CD8-positive, alpha-beta memory T cell (primary cell): Measurements from ENCODE around the gene SCN3A. TPM values are rescaled to one million over a fixed set of nuclear protein-coding genes. Genes with fewer than 3 reads are reported as not detected.

ENCODE experiments used
- CTCF ChIA-PET: fragments of 350-600 bp; sonication (Branson Sonifier 250); formaldehyde crosslinking; loops from one replicate; lab custom pipeline; 2021; ENCODE audit warnings: antibody characterized with exemption; lab: Charles Lee
- POLR2A ChIA-PET: fragments of 350-600 bp; sonication (Branson Sonifier 250); formaldehyde crosslinking; loops from one replicate; lab custom pipeline; 2021; ENCODE audit warnings: antibody characterized with exemption; lab: Charles Lee
- DNase-seq, 5 donors: peaks; one replicate each; pipeline versions ENCODE4 v3.0.0 to v3.0.0-alpha.2; 2020 to 2022; ENCODE audit warnings: mixed read lengths in 1 of 5
- H3K27ac ChIP-seq: one replicate; pipeline ENCODE4 v1.7.0; 2013; ENCODE audit warnings: low read depth, mild to moderate bottlenecking, low read length, moderate library complexity
- H3K27me3 ChIP-seq: 2 replicates; pipeline ENCODE4 v1.7.0; 2013; ENCODE audit warnings: low read length, mild to moderate bottlenecking; ENCODE audit not compliant: insufficient read depth, poor library complexity, severe bottlenecking
- H3K36me3 ChIP-seq: 2 replicates; pipeline ENCODE4 v1.7.0; 2013; ENCODE audit warnings: mild to moderate bottlenecking, low read length, moderate library complexity; ENCODE audit not compliant: insufficient read depth
- H3K4me1 ChIP-seq: 2 replicates; pipeline ENCODE4 v1.7.0; 2013; ENCODE audit warnings: mild to moderate bottlenecking, low read length, moderate library complexity; ENCODE audit not compliant: insufficient read depth
- H3K4me3 ChIP-seq: 2 replicates; pipeline ENCODE4 v1.7.0; 2013; ENCODE audit warnings: mild to moderate bottlenecking, low read length
- H3K9me3 ChIP-seq: 2 replicates; pipeline ENCODE4 v1.7.0; 2013; ENCODE audit warnings: mild to moderate bottlenecking, low read length
- H3K27ac Mint-ChIP-seq, 8 donors: one replicate each; pipeline ENCODE4 v1.8.0; 2020 to 2021; ENCODE audit warnings: mixed read lengths in 8 of 8, mild to moderate bottlenecking in 6 of 8, inconsistent platforms in 3 of 8, moderate library complexity in 3 of 8
- H3K27me3 Mint-ChIP-seq, 2 donors: one replicate each; pipeline ENCODE4 v1.8.0; 2020 to 2021; ENCODE audit warnings: mixed read lengths in 2 of 2, mild to moderate bottlenecking in 1 of 2, moderate library complexity in 1 of 2
- H3K36me3 Mint-ChIP-seq, 3 donors: one replicate each; pipeline ENCODE4 v1.8.0; 2020 to 2021; ENCODE audit warnings: mixed read lengths in 3 of 3, inconsistent platforms in 1 of 3, mild to moderate bottlenecking in 1 of 3
- H3K4me1 Mint-ChIP-seq, 3 donors: one replicate each; pipeline ENCODE4 v1.8.0; 2020 to 2021; ENCODE audit warnings: mixed read lengths in 3 of 3, inconsistent platforms in 1 of 3, mild to moderate bottlenecking in 1 of 3
- H3K4me3 Mint-ChIP-seq, 7 donors: one replicate each; pipeline ENCODE4 v1.8.0; 2020 to 2021; ENCODE audit warnings: mixed read lengths in 7 of 7, mild to moderate bottlenecking in 6 of 7, moderate library complexity in 4 of 7, inconsistent platforms in 2 of 7
- H3K9me3 Mint-ChIP-seq, 5 donors: one replicate each; pipeline ENCODE4 v1.8.0; 2020 to 2022; ENCODE audit warnings: mixed read lengths in 5 of 5, mild to moderate bottlenecking in 3 of 5, moderate library complexity in 2 of 5, inconsistent platforms in 1 of 5
- polyA plus RNA-seq: library from polyadenylated mRNA; unstranded; fragments of 300-500 nt; fragmentation: Illumina TruSeq; gene quantifications from one replicate; pipeline ENCODE4 v1.2.3, GENCODE V29; 2021
- total RNA-seq, 2 experiments: library from RNA; stranded (reverse); gene quantifications; one replicate each; pipeline ENCODE4 v1.2.3, GENCODE V29; 2021

SCN3A gene
- total RNA-seq (not detected), polyA plus RNA-seq (not detected)

DNA sequence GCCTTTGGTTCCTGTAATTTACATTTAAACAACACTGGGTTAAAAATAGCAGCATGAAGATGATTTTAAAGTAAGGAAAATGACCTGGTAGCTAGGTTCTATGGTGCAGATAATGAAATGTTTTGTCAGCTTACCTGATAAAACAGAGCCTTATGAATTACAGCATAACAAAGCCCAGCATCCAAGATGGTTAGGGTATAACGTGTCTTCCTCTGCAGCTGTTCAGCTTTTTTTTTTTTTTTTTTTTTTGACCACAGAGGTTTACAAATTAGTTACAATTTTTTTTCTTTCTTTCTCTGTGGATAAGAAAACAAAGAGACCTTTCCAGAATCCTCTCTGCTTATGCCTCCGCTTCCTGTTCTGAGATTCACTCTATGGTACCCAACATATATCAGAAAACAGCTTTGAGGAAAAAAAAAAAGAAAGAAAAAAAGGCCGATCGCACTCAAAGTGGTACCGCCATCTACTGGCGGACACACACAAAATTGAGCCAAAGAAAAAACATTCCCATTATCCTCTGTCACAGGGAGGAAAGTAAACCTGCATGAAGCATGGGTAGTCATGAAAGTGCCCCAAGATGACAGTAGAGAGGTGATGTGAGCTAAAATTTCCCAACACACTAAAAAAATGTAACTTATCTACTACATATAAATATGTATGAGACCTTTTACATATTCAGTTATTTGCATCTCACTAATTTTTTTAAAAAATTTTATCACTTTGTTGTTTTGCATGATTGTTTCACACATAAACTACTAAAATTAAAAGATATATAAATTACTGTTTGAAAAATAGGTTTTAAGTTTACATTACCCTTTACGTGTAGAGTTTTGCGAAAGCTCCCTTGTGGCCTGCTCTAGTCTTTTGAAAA lies at the start of gene SCN3A:
TSS of gene SCN3A (minus strand) at position 362 of the 871 bp plus-strand sequence. CDS start 27,656 bp downstream, outside the sequence.
- Histone ChIP-seq H3K4me1 (no peaks in the 10 kb centered on the region), H3K27me3 (no peaks in the 10 kb centered on the region), H3K27ac (no peak within 1 kb of the TSS), H3K4me3 (no peak within 1 kb of the TSS), H3K9me3 (no peaks in the 10 kb centered on the region), H3K36me3 (no peaks in the 10 kb centered on the region)
- Mint-ChIP-seq H3K4me1 (peaks cover 0 to 4% (median 2%) of the 10 kb centered on the region in 3 donors), H3K9me3 (no peaks in the 10 kb centered on the region), H3K36me3 (no peaks in the 10 kb centered on the region), H3K27ac (no peak within 1 kb of the TSS), H3K4me3 (no peak within 1 kb of the TSS), H3K27me3 (peaks cover 0 to 2% of the 10 kb centered on the region in 2 donors)
- ChIA-PET POLR2A (no interaction called here), CTCF (no interaction called here)
- DNase-seq, result no peak

DNA sequence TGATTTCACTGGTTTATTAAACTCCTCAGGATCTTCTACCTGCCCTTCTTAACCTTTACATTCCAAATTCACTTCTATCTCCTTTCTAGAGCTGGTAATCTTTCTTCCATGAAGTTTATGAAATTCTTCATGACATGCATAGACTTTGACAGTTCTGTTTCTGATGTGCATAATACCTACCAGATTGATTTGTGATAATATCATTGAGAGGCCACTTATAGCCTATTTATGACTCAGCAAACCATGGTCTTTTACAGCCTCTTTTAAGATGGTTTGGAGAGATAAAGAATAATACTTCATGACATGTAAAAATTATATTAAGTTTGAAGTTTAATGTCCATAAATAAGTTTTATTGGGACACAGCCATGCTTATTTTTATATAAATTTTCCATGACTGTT lies 49.3 kb upstream of the SCN3A start:
- H3K36me3 Mint-ChIP-seq, result no peaks in the 10 kb centered on the region
- DNase-seq, result no peak

DNA sequence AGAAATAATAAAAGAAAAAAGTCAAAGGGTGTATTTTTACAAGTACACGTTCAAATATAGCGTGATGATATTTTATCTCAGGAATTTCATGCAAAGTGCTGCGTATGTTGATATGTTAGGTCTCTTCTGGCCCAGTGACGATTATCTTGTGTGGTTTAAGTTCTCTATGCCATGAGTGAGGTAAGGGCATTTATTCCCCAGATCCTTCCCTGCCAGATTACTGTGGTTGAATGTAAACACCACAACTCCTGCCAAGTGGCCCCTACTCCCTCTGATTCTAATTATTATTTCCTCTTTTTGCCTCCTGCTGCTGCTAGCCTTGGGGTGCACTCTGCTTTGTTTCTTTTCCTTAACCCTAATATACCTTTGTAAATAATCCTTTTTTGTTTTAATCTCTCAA lies 47.5 kb upstream of the SCN3A start:
- Mint-ChIP-seq H3K27me3 (peaks cover 1 to 5% of the 10 kb centered on the region in 2 donors), H3K27ac (no peak overlapping the region), H3K4me3 (no peak overlapping the region), H3K4me1 (no peaks in the 10 kb centered on the region), H3K9me3 (no peaks in the 10 kb centered on the region), H3K36me3 (no peaks in the 10 kb centered on the region)
- ChIA-PET CTCF (no interaction called here), POLR2A (no interaction called here)
- Histone ChIP-seq H3K4me3 (no peak overlapping the region), H3K9me3 (no peaks in the 10 kb centered on the region), H3K27me3 (no peaks in the 10 kb centered on the region), H3K4me1 (no peaks in the 10 kb centered on the region), H3K27ac (no peak overlapping the region), H3K36me3 (no peaks in the 10 kb centered on the region)
- DNase-seq, result no peak

More for the DNA sequence above, 49.3 kb upstream of the SCN3A start:
- peaks cover 0 to 2% (median 0%) of the 10 kb centered on the region in 5 donors for H3K9me3 Mint-ChIP-seq
- Histone ChIP-seq H3K4me1 (no peaks in the 10 kb centered on the region), H3K9me3 (no peaks in the 10 kb centered on the region), H3K27me3 (no peaks in the 10 kb centered on the region), H3K4me3 (no peak overlapping the region), H3K36me3 (no peaks in the 10 kb centered on the region), H3K27ac (no peak overlapping the region)
- no peaks in the 10 kb centered on the region for H3K4me1 Mint-ChIP-seq
- POLR2A ChIA-PET, result no interaction called here
- no peak overlapping the region for H3K4me3 Mint-ChIP-seq
- CTCF ChIA-PET, result no interaction called here
- no peak overlapping the region for H3K27ac Mint-ChIP-seq
- peaks cover 1 to 5% of the 10 kb centered on the region in 2 donors for H3K27me3 Mint-ChIP-seq

DNA sequence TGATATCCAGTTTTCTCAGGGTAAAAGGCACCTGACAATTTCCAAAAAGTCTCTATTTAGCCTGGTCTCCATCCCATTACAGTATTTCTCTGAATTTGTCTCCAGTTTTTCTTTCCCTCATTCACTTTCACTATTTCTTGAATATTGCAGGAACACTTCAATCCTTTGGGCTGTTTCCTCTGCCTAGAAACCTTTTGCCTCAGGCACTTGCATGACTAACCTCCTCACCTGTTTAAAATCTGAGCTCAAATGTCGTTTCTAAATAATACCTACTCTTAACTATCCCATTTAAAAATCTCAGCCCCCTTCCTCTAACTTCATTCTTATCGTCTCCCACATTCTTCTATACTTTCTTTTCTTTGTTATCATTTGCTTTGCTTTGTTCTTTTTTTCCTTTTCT lies 44.4 kb upstream of the SCN3A start:
- Histone ChIP-seq H3K27me3 (no peaks in the 10 kb centered on the region), H3K27ac (no peak overlapping the region), H3K4me1 (no peaks in the 10 kb centered on the region), H3K36me3 (no peaks in the 10 kb centered on the region), H3K9me3 (no peaks in the 10 kb centered on the region), H3K4me3 (no peak overlapping the region)
- H3K27ac Mint-ChIP-seq, result no peak overlapping the region
- no peak for DNase-seq
- no peak overlapping the region for H3K4me3 Mint-ChIP-seq
- ChIA-PET POLR2A (no interaction called here), CTCF (no interaction called here)
- no peaks in the 10 kb centered on the region for H3K9me3 Mint-ChIP-seq
- H3K27me3 Mint-ChIP-seq, result peaks cover 1 to 5% of the 10 kb centered on the region in 2 donors
- no peaks in the 10 kb centered on the region for H3K36me3 Mint-ChIP-seq
- H3K4me1 Mint-ChIP-seq, result no peaks in the 10 kb centered on the region

DNA sequence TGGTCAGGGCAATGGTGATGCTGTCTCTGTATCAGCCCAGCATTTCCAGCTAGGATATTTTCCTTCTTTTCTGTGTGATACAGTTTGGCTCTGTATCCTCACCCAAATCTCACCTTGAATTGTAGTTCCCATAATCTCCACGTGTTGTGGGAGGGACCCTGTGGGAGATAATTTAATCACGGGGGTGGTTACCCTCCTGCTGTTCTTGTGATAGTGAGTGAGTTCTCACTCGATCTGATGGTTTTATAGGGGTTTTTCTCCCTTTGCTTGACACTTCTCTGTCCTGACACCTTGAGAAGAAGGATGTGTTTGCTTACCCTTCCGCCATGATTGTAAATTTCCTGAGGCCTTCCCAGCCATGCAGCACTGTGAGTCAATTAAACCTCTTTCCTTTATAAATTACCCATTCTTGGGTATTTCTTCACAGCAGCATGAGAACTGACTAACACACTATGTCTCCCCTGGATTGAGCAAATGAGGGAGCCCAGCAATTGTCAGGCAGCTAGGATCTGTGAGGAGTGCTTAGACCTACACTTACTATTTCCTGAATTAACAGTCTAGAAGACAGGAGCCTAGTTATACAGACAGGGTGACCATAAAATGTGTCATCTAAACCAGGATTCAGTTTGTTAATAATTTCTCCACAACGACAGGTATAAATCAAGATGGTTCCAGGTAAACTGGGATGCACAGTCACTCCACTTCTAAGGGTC lies 41.4 kb upstream of the SCN3A start:
- no peaks in the 10 kb centered on the region for H3K9me3 Mint-ChIP-seq
- peak overlapping the region in 1 of 7 donors; percentile 27 for H3K4me3 Mint-ChIP-seq
- Histone ChIP-seq H3K4me3 (no peak overlapping the region), H3K27me3 (no peaks in the 10 kb centered on the region), H3K9me3 (no peaks in the 10 kb centered on the region), H3K4me1 (no peaks in the 10 kb centered on the region), H3K27ac (no peak overlapping the region), H3K36me3 (no peaks in the 10 kb centered on the region)
- H3K4me1 Mint-ChIP-seq, result no peaks in the 10 kb centered on the region
- no peak overlapping the region for H3K27ac Mint-ChIP-seq
- H3K27me3 Mint-ChIP-seq, result no peaks in the 10 kb centered on the region
- no peaks in the 10 kb centered on the region for H3K36me3 Mint-ChIP-seq
- ChIA-PET POLR2A (no interaction called here), CTCF (no interaction called here)
- no peak for DNase-seq

DNA sequence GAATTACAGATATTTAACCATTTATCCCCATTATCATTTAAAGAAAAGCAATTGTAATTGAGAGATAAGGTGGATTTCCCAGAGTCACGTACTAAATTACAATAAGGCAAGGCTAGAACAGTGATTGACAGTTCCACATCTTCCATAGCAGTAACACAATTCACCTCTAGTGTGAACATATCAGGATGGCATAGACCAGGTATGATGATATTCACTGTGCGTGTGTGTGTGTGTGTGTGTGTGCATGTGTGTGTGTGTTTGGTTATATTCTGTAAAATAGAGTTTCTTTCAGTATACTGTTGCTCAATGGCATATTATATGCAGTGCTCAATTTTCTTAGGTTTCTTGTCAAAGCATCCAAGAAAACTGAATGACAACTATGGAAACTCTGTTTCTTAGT lies 37.1 kb upstream of the SCN3A start:
- no peak for DNase-seq
- no peaks in the 10 kb centered on the region for H3K27me3 ChIP-seq
- no peak overlapping the region for H3K4me3 ChIP-seq
- no peaks in the 10 kb centered on the region for H3K4me1 ChIP-seq
- Mint-ChIP-seq H3K27ac (no peak overlapping the region), H3K9me3 (peaks cover 0 to 8% (median 0%) of the 10 kb centered on the region in 5 donors), H3K36me3 (no peaks in the 10 kb centered on the region), H3K4me3 (no peak overlapping the region), H3K4me1 (no peaks in the 10 kb centered on the region), H3K27me3 (no peaks in the 10 kb centered on the region)
- no peaks in the 10 kb centered on the region for H3K9me3 ChIP-seq
- H3K27ac ChIP-seq, result no peak overlapping the region
- no peaks in the 10 kb centered on the region for H3K36me3 ChIP-seq
- POLR2A ChIA-PET, result no interaction called here
- CTCF ChIA-PET, result no interaction called here

DNA sequence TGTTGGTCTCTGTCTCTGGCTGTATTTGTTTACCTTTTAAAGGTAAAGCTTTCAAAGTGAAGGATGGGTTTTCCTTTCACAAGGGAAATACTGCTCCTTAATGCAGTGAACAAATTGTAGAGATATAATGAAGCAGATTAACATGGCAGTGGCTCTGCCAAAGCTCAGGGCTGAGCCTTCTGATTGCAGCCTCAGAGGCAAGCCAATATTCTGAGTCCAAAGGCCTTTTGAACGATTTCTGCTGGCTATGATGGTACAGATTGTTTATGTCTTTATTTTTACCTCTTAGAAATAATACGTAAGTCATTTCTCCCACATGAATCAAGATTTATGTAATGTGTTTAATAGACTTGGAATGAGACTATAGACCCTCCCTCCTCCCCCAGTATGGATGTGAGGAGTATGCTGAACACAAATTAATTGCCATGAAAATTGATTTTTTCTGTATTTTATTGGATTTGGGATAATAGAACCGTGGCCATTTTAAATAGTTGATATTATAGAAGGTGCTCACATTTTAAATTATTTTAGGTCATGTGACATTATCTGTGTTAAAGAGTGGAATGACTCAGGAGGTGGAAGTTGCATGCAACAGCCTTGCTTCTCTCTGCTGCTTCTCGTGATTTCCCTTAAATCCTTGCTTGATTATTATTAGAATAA lies 36.1 kb upstream of the SCN3A start:
- Histone ChIP-seq H3K27ac (no peak overlapping the region), H3K4me3 (no peak overlapping the region), H3K9me3 (no peaks in the 10 kb centered on the region), H3K27me3 (no peaks in the 10 kb centered on the region), H3K4me1 (no peaks in the 10 kb centered on the region), H3K36me3 (no peaks in the 10 kb centered on the region)
- H3K27ac Mint-ChIP-seq, result no peak overlapping the region
- peaks cover 0 to 8% (median 0%) of the 10 kb centered on the region in 5 donors for H3K9me3 Mint-ChIP-seq
- H3K4me1 Mint-ChIP-seq, result no peaks in the 10 kb centered on the region
- no peaks in the 10 kb centered on the region for H3K36me3 Mint-ChIP-seq
- ChIA-PET POLR2A (no interaction called here), CTCF (no interaction called here)
- H3K4me3 Mint-ChIP-seq, result no peak overlapping the region
- DNase-seq, result no peak
- no peaks in the 10 kb centered on the region for H3K27me3 Mint-ChIP-seq

DNA sequence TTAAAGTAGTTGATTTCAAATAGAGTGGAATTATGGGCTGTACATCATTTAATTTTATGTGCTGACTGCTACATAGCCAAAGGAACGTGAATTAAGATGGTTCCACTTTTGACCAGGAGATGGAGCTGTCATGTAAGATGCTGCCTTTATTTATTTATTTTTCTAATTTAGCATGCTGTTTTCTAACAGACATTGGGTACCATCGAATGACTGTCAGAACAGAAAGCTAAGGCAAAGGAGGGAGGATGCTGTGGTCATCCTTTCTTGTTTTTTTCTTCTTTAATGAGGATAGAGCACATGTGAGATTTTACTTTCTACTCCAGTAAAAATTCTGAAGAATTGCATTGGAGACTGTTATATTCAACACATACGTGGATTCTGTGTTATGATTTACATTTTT lies 35.4 kb upstream of the SCN3A start, which contains the start of gene SCN2A:
TSS of gene SCN2A (plus strand) at position 185 of the 400 bp plus-strand sequence. CDS start 56,410 bp downstream, outside the sequence.
- POLR2A ChIA-PET, result no interaction called here
- Histone ChIP-seq H3K36me3 (no peaks in the 10 kb centered on the region), H3K4me3 (no peak within 1 kb of the TSS), H3K9me3 (no peaks in the 10 kb centered on the region), H3K27me3 (no peaks in the 10 kb centered on the region), H3K27ac (no peak within 1 kb of the TSS), H3K4me1 (no peaks in the 10 kb centered on the region)
- H3K27ac Mint-ChIP-seq, result no peak within 1 kb of the TSS
- no peaks in the 10 kb centered on the region for H3K36me3 Mint-ChIP-seq
- no peaks in the 10 kb centered on the region for H3K4me1 Mint-ChIP-seq
- CTCF ChIA-PET, result no interaction called here
- H3K27me3 Mint-ChIP-seq, result no peaks in the 10 kb centered on the region
- peaks cover 0 to 8% (median 0%) of the 10 kb centered on the region in 5 donors for H3K9me3 Mint-ChIP-seq
- H3K4me3 Mint-ChIP-seq, result no peak within 1 kb of the TSS
- DNase-seq, result no peak
